ENCODE results near the gene DEFB129. TPM values are rescaled to one million over a fixed set of nuclear protein-coding genes. Genes with fewer than 3 reads are reported as not detected.

The DEFB129 gene
- total and polyA plus RNA-seq, 9 of the 15 experiments (the other 6 are each of a cell fraction or from before 2014, with no cell fraction given), result not detected

DNA sequence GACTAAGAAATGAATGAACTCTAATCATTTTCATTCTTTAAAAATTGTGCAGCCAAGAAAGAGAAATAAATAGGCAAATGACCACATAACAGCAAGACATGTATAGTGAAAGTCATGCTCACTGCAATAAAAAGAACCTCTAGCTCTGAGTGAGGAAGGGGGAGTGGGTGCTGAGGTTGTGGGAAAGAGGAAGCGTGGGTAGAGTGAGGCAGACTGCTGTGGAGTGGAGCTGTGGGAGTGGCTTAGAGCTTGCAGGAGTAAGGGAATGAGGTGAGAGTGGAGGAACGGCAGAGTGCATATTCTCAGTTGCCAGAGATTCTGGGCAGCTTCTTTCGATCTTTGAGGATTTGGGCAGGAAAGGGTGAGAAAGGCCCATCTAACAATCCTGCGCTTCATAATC, 10.4 kb downstream of the DEFB129 start (continued):
- no peak for TF ChIP-seq ZNF609 (CRISPR knock-in tag; IDR thresholded peaks at IDR 0.05; ENCODE audit: borderline replicate concordance)
- TF ChIP-seq COPS2 (conservative IDR thresholded peaks at IDR 0.05), result no peak
- TF ChIP-seq MYNN (IDR thresholded peaks at IDR 0.05), result no peak
- TF ChIP-seq MYNN (CRISPR knock-in tag; IDR thresholded peaks at IDR 0.05), result no peak
- TF ChIP-seq EGR1 (conservative IDR thresholded peaks at IDR 0.05), result peak; percentile 82
- TF ChIP-seq ARID1B (IDR thresholded peaks at IDR 0.05), result peak; percentile 29; the same call in 1 of the 2 replicates
- peak; percentile 87 for TF ChIP-seq SPI1 (IDR thresholded peaks at IDR 0.05; ENCODE audit: borderline replicate concordance, low read depth, low read length)
- no peak for TF ChIP-seq ZKSCAN1 (IDR thresholded peaks at IDR 0.05; ENCODE audit: low read depth, low read length)
- no peak for TF ChIP-seq KAT2B (IDR thresholded peaks at IDR 0.05; ENCODE audit: low read depth, low read length)
- TF ChIP-seq, protein P1, sequence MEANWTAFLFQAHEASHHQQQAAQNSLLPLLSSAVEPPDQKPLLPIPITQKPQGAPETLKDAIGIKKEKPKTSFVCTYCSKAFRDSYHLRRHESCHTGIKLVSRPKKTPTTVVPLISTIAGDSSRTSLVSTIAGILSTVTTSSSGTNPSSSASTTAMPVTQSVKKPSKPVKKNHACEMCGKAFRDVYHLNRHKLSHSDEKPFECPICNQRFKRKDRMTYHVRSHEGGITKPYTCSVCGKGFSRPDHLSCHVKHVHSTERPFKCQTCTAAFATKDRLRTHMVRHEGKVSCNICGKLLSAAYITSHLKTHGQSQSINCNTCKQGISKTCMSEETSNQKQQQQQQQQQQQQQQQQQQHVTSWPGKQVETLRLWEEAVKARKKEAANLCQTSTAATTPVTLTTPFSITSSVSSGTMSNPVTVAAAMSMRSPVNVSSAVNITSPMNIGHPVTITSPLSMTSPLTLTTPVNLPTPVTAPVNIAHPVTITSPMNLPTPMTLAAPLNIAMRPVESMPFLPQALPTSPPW (CRISPR knock-in tag; IDR thresholded peaks at IDR 0.05), result peak; percentile 53; the same call in 1 of the 2 replicates
- TF ChIP-seq, protein P2, sequence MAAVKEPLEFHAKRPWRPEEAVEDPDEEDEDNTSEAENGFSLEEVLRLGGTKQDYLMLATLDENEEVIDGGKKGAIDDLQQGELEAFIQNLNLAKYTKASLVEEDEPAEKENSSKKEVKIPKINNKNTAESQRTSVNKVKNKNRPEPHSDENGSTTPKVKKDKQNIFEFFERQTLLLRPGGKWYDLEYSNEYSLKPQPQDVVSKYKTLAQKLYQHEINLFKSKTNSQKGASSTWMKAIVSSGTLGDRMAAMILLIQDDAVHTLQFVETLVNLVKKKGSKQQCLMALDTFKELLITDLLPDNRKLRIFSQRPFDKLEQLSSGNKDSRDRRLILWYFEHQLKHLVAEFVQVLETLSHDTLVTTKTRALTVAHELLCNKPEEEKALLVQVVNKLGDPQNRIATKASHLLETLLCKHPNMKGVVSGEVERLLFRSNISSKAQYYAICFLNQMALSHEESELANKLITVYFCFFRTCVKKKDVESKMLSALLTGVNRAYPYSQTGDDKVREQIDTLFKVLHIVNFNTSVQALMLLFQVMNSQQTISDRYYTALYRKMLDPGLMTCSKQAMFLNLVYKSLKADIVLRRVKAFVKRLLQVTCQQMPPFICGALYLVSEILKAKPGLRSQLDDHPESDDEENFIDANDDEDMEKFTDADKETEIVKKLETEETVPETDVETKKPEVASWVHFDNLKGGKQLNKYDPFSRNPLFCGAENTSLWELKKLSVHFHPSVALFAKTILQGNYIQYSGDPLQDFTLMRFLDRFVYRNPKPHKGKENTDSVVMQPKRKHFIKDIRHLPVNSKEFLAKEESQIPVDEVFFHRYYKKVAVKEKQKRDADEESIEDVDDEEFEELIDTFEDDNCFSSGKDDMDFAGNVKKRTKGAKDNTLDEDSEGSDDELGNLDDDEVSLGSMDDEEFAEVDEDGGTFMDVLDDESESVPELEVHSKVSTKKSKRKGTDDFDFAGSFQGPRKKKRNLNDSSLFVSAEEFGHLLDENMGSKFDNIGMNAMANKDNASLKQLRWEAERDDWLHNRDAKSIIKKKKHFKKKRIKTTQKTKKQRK (IDR thresholded peaks at IDR 0.05; ENCODE audit: borderline replicate concordance, low read depth, low read length), result no peak
- TF ChIP-seq RBM25 (IDR thresholded peaks at IDR 0.05; ENCODE audit: low read depth, low read length, severe bottlenecking), result no peak

All from K562 (cell line).